ENCODE measurements around the gene EIPR1. TPM values are rescaled to one million over a fixed set of nuclear protein-coding genes. Genes with fewer than 3 reads are reported as not detected.
A peak's percentile ranks its signal among the peaks of the same experiment; 100 is the strongest.

The EIPR1 gene
- total and polyA plus RNA-seq, 2 of the 13 experiments (the other 11 are each of a cell fraction or from before 2014, with no cell fraction given): 70.0 to 96.3 TPM

DNA sequence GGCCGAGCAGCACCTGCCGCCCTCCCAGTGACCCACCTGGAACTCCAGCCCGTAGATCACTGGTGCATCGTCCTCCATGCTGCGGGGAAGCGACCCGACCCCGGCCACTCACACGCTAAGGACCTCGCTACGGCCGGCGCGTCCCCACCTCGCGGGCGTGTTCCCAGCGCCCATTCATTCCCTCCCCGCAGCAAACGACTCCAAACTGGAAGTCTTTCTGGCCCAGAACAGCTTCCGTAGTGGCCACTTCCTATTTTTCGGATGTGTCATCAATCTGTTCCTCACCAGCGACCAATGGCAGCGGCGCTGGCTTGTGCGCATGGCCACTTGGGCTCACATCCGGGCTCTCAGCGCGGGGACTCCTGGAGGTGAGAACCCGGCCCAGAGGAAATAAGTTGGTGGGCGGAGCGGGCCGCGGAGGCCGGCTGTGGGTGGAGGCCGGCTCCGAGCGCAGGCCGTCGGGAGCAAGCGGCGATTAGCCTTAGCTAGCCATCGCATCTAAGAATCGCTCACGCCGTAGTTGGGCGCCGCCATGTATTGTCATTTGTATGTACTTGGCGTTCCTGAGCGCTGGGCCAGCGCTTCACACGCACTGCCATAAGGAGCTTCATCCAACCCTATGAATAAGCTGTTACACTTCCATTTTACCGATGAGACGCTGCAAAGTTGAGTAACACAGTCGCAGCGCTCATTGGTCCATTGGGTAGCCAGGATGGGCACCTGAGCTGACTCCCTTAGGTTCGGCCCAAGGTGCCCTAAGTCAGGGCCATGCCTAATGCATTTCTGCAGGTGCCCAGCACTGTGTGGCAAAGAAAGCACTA is at the start of gene EIPR1 (continued):
- TF ChIP-seq, protein P1, sequence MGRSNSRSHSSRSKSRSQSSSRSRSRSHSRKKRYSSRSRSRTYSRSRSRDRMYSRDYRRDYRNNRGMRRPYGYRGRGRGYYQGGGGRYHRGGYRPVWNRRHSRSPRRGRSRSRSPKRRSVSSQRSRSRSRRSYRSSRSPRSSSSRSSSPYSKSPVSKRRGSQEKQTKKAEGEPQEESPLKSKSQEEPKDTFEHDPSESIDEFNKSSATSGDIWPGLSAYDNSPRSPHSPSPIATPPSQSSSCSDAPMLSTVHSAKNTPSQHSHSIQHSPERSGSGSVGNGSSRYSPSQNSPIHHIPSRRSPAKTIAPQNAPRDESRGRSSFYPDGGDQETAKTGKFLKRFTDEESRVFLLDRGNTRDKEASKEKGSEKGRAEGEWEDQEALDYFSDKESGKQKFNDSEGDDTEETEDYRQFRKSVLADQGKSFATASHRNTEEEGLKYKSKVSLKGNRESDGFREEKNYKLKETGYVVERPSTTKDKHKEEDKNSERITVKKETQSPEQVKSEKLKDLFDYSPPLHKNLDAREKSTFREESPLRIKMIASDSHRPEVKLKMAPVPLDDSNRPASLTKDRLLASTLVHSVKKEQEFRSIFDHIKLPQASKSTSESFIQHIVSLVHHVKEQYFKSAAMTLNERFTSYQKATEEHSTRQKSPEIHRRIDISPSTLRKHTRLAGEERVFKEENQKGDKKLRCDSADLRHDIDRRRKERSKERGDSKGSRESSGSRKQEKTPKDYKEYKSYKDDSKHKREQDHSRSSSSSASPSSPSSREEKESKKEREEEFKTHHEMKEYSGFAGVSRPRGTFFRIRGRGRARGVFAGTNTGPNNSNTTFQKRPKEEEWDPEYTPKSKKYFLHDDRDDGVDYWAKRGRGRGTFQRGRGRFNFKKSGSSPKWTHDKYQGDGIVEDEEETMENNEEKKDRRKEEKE (IDR thresholded peaks at IDR 0.05): no peak
- TF ChIP-seq, protein P2, sequence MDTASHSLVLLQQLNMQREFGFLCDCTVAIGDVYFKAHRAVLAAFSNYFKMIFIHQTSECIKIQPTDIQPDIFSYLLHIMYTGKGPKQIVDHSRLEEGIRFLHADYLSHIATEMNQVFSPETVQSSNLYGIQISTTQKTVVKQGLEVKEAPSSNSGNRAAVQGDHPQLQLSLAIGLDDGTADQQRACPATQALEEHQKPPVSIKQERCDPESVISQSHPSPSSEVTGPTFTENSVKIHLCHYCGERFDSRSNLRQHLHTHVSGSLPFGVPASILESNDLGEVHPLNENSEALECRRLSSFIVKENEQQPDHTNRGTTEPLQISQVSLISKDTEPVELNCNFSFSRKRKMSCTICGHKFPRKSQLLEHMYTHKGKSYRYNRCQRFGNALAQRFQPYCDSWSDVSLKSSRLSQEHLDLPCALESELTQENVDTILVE (CRISPR knock-in tag; IDR thresholded peaks at IDR 0.05): peak; percentile 95
- TF ChIP-seq ZNF24 (IDR thresholded peaks at IDR 0.05) (no peak), SIX1 (CRISPR knock-in tag; IDR thresholded peaks at IDR 0.05; ENCODE audit: borderline replicate concordance) (peak; percentile 67), POLR2AphosphoS2 (IDR thresholded peaks at IDR 0.05; ENCODE audit: low read depth, low read length) (no peak), KDM4B (CRISPR knock-in tag; IDR thresholded peaks at IDR 0.05) (no peak; the same call in 1 of the 2 replicates), ZSCAN21 (CRISPR knock-in tag; IDR thresholded peaks at IDR 0.05; ENCODE audit: borderline replicate concordance) (no peak), SMC3 (IDR thresholded peaks at IDR 0.05; ENCODE audit: low read length) (0 out of 2 replicates have a peak, but pooled peaks have one; percentile 10), RELA (CRISPR knock-in tag; IDR thresholded peaks at IDR 0.05) (peak; percentile 27; the same call in 1 of the 2 replicates), CREB1 (IDR thresholded peaks at IDR 0.05) (peak; percentile 85), CREB1 (CRISPR knock-in tag; IDR thresholded peaks at IDR 0.05) (peak; percentile 98), TBL1XR1 (IDR thresholded peaks at IDR 0.05; ENCODE audit: borderline replicate concordance, low read length, partially characterized antibody) (no peak), ZNF335 (CRISPR knock-in tag; IDR thresholded peaks at IDR 0.05) (peak; percentile 91), MEF2D (CRISPR knock-in tag; IDR thresholded peaks at IDR 0.05) (peak; percentile 78)
- TF ChIP-seq, protein P3, sequence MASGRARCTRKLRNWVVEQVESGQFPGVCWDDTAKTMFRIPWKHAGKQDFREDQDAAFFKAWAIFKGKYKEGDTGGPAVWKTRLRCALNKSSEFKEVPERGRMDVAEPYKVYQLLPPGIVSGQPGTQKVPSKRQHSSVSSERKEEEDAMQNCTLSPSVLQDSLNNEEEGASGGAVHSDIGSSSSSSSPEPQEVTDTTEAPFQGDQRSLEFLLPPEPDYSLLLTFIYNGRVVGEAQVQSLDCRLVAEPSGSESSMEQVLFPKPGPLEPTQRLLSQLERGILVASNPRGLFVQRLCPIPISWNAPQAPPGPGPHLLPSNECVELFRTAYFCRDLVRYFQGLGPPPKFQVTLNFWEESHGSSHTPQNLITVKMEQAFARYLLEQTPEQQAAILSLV (CRISPR knock-in tag; IDR thresholded peaks at IDR 0.05; ENCODE audit: borderline replicate concordance): peak; percentile 81; the same call in 1 of the 2 replicates
- TF ChIP-seq, protein P4, sequence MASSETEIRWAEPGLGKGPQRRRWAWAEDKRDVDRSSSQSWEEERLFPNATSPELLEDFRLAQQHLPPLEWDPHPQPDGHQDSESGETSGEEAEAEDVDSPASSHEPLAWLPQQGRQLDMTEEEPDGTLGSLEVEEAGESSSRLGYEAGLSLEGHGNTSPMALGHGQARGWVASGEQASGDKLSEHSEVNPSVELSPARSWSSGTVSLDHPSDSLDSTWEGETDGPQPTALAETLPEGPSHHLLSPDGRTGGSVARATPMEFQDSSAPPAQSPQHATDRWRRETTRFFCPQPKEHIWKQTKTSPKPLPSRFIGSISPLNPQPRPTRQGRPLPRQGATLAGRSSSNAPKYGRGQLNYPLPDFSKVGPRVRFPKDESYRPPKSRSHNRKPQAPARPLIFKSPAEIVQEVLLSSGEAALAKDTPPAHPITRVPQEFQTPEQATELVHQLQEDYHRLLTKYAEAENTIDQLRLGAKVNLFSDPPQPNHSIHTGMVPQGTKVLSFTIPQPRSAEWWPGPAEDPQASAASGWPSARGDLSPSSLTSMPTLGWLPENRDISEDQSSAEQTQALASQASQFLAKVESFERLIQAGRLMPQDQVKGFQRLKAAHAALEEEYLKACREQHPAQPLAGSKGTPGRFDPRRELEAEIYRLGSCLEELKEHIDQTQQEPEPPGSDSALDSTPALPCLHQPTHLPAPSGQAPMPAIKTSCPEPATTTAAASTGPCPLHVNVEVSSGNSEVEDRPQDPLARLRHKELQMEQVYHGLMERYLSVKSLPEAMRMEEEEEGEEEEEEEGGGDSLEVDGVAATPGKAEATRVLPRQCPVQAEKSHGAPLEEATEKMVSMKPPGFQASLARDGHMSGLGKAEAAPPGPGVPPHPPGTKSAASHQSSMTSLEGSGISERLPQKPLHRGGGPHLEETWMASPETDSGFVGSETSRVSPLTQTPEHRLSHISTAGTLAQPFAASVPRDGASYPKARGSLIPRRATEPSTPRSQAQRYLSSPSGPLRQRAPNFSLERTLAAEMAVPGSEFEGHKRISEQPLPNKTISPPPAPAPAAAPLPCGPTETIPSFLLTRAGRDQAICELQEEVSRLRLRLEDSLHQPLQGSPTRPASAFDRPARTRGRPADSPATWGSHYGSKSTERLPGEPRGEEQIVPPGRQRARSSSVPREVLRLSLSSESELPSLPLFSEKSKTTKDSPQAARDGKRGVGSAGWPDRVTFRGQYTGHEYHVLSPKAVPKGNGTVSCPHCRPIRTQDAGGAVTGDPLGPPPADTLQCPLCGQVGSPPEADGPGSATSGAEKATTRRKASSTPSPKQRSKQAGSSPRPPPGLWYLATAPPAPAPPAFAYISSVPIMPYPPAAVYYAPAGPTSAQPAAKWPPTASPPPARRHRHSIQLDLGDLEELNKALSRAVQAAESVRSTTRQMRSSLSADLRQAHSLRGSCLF (CRISPR knock-in tag; IDR thresholded peaks at IDR 0.05; ENCODE audit: borderline replicate concordance): no peak
- TF ChIP-seq, protein P5, sequence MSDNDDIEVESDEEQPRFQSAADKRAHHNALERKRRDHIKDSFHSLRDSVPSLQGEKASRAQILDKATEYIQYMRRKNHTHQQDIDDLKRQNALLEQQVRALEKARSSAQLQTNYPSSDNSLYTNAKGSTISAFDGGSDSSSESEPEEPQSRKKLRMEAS (IDR thresholded peaks at IDR 0.05): peak; percentile 81
- TF ChIP-seq, protein P6, sequence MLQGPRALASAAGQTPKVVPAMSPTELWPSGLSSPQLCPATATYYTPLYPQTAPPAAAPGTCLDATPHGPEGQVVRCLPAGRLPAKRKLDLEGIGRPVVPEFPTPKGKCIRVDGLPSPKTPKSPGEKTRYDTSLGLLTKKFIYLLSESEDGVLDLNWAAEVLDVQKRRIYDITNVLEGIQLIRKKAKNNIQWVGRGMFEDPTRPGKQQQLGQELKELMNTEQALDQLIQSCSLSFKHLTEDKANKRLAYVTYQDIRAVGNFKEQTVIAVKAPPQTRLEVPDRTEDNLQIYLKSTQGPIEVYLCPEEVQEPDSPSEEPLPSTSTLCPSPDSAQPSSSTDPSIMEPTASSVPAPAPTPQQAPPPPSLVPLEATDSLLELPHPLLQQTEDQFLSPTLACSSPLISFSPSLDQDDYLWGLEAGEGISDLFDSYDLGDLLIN (CRISPR knock-in tag; IDR thresholded peaks at IDR 0.05; ENCODE audit: borderline replicate concordance): no peak

All from HepG2 (cell line).